GM23248 (cell line): Measurements from ENCODE around the gene YPEL4. TPM values are rescaled to one million over a fixed set of nuclear protein-coding genes. Genes with fewer than 3 reads are reported as not detected.

Experiments used
- DNase-seq: peaks from one replicate; pipeline ENCODE4 v3.0.0-alpha.2; 2015
- H2AFZ ChIP-seq: fragments of 200-600 bp; sonication (generic); 2 replicates; pipeline ENCODE4 v1.6.1; 2016; ENCODE audit warnings: antibody characterized with exemption
- H3F3A ChIP-seq: fragments of 200-600 bp; sonication (generic); 2 replicates; pipeline ENCODE4 v1.6.1; 2016; ENCODE audit warnings: mild to moderate bottlenecking, antibody characterized with exemption, mixed run types; ENCODE audit not compliant: insufficient read depth
- H3K27ac ChIP-seq: fragments of 200-600 bp; sonication (generic); 2 replicates; pipeline ENCODE4 v1.5.1; 2016; ENCODE audit warnings: mild to moderate bottlenecking
- H3K27me3 ChIP-seq: fragments of 200-600 bp; sonication (generic); replicated peaks from 2 replicates; pipeline ENCODE4 v1.6.1; 2016; ENCODE audit warnings: mild to moderate bottlenecking; ENCODE audit not compliant: insufficient read depth
- H3K36me3 ChIP-seq: fragments of 200-600 bp; sonication (generic); 2 replicates; pipeline ENCODE4 v1.6.1; 2016; ENCODE audit warnings: low read depth, mild to moderate bottlenecking
- H3K4me1 ChIP-seq: fragments of 200-600 bp; sonication (generic); 2 replicates; pipeline ENCODE4 v1.6.1; 2016; ENCODE audit warnings: mild to moderate bottlenecking; ENCODE audit not compliant: insufficient read depth
- H3K4me2 ChIP-seq: fragments of 200-600 bp; sonication (generic); one replicate; pipeline ENCODE4 v1.6.1; 2016; ENCODE audit warnings: mild to moderate bottlenecking; ENCODE audit not compliant: unreplicated experiment
- H3K4me3 ChIP-seq: fragments of 200-600 bp; sonication (generic); 2 replicates; pipeline ENCODE4 v1.5.1; 2016; ENCODE audit warnings: mild to moderate bottlenecking
- H3K79me2 ChIP-seq: fragments of 200-600 bp; sonication (generic); 2 replicates; pipeline ENCODE4 v1.6.1; 2016; ENCODE audit warnings: mild to moderate bottlenecking; ENCODE audit not compliant: insufficient read depth
- H3K9ac ChIP-seq: fragments of 200-600 bp; sonication (generic); 2 replicates; pipeline ENCODE4 v1.6.1; 2016; ENCODE audit warnings: mild to moderate bottlenecking
- H3K9me2 ChIP-seq: fragments of 200-600 bp; sonication (generic); 2 replicates; pipeline ENCODE4 v1.6.1; 2016; ENCODE audit warnings: mixed run types, mild to moderate bottlenecking, moderate library complexity; ENCODE audit not compliant: insufficient read depth
- H3K9me3 ChIP-seq: fragments of 200-600 bp; sonication (generic); one replicate; pipeline ENCODE4 v1.6.1; 2017; ENCODE audit warnings: low read depth
- H4K20me1 ChIP-seq: fragments of 200-600 bp; sonication (generic); 2 replicates; pipeline ENCODE4 v1.6.0; 2016; ENCODE audit not compliant: insufficient read depth
- EZH2 ChIP-seq: fragments of 200-600 bp; sonication (generic); IDR thresholded peaks from 2 replicates; pipeline ENCODE4 v1.6.1; 2018; ENCODE audit warnings: antibody characterized with exemption, mild to moderate bottlenecking; ENCODE audit not compliant: insufficient read depth, poor library complexity, severe bottlenecking
- EZH2phosphoT487 ChIP-seq: fragments of 200-600 bp; sonication (generic); IDR thresholded peaks from 2 replicates; pipeline ENCODE4 v1.6.1; 2018; ENCODE audit warnings: antibody characterized with exemption, moderate library complexity, mild to moderate bottlenecking, low read depth; ENCODE audit not compliant: insufficient read depth
- WGBS, 2 experiments: methylation state at CpG; one replicate each; pipeline ENCODE4 v1.1.6; 2015 to 2017; ENCODE audit warnings: low lambda C conversion rate in 2 of 2, low coverage in 1 of 2; ENCODE audit errors: missing lambda C conversion rate in 2 of 2; 5-methylcytosine and 5-hydroxymethylcytosine counted together
- in situ Hi-C: fragments of 300-500 bp; cut with MboI; formaldehyde crosslinking; loops from 2 replicates; pipeline ENCODE4 v1.15.0; 2020
- polyA plus RNA-seq: library from polyadenylated mRNA; unstranded; fragments of >200 nt; fragmentation: Nextera tagmentation; extraction: Ambion mirVana; gene quantifications from 2 replicates; pipeline ENCODE4 v1.2.1, GENCODE V29; 2016
- total RNA-seq: library from RNA; depleted of rRNA; stranded (reverse); fragments of >200 nt; shearing (Covaris generic); gene quantifications from 2 replicates; pipeline ENCODE4 v1.2.3, GENCODE V29; 2014

Gene YPEL4
- total and polyA plus RNA-seq, 2 experiments from 2014 or later, result 0.49 to 1.7 TPM

DNA sequence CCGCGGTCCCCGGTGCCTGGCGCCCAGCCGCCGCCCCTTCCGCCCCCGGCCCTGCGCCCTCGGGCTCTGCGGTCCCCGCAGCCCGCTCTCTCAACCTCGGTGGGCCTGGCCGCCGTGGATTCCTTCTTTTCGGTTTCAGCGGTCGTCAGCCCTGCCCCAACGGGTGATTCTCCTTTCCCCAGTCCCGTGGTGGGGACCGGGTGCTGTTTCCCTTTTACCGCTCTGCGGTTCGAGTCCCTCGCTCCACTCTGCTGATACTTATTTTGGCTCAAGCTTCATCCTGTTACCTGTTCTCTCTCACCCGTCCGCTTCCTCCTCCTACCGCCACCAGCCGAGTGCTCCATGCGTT, 18.7 kb upstream of the YPEL4 start:
- Histone ChIP-seq H3K27ac (peak overlapping the region; percentile 93), H2AFZ (peak overlapping the region; percentile 73)

DNA sequence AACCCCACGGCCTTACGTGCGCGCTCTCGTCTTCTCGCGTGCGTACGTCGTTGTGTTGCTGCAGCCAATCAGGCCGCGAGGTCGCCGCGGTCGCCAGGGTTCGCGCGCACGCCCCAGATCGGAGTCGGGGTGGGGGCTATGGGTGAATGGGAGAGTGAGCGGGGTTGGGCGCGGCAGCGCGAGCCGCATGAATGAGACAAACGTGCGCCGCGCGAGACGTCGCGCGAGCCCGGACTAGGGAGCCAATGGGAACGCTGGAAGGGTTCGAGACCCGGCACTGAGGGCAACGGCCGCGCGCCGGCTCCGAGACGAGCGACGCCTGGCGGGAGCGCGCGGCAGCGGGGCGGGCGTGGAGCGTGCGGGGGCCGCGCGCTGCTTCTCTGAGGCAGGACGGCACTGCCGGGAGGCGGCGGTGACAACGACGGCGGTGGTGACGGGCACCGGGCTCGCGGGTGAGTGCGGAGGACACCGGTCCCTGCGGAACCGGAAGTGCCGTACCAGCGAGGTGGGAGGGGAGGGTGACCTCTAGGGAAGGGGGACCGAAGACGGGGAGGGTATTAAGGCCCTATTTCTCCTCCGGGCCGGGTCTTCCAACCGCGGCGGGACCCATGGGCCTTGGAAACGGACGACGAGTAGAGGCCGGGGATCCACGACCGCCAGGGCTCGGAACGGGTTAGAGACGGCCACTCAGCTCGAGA, 18.2 kb upstream of the YPEL4 start, which contains the start of gene ZDHHC5:
ZDHHC5 (plus strand) TSS at position 379 of the 698 bp plus-strand sequence. CDS start 4,977 bp downstream, outside the sequence.
- peaks cover 18% of the 10 kb centered on the region for H3K4me1 ChIP-seq
- peak within 1 kb of the TSS; percentile 93 for H3K27ac ChIP-seq
- H3F3A ChIP-seq, result peaks cover 14% of the 10 kb centered on the region
- H2AFZ ChIP-seq, result peak within 1 kb of the TSS; percentile 92
- H3K4me2 ChIP-seq, result peak within 1 kb of the TSS; percentile 95
- no peaks in the 10 kb centered on the region for H3K27me3 ChIP-seq
- TF ChIP-seq EZH2phosphoT487, result no peak
- TF ChIP-seq EZH2, result no peak
- H4K20me1 ChIP-seq, result no peaks in the 10 kb centered on the region
- peaks cover 11% of the 10 kb centered on the region for H3K36me3 ChIP-seq
- peaks cover 48% of the 10 kb centered on the region for H3K79me2 ChIP-seq
- in situ Hi-C loops, result no loop called here
- H3K9ac ChIP-seq, result peak within 1 kb of the TSS; percentile 87
- 0 to 1% methylated on average over 40 to 74 of the region's 96 CpGs for WGBS, 2 experiments
- H3K9me2 ChIP-seq, result no peaks in the 10 kb centered on the region
- H3K4me3 ChIP-seq, result peak within 1 kb of the TSS; percentile 96
- DNase-seq, result peak; percentile 100
- no peaks in the 10 kb centered on the region for H3K9me3 ChIP-seq

More for the DNA sequence above, 18.7 kb upstream of the YPEL4 start:
- Histone ChIP-seq H3K4me1 (peaks cover 18% of the 10 kb centered on the region), H4K20me1 (no peaks in the 10 kb centered on the region), H3K4me3 (peak overlapping the region; percentile 96), H3K9ac (peak overlapping the region; percentile 87), H3F3A (peaks cover 14% of the 10 kb centered on the region), H3K9me3 (no peaks in the 10 kb centered on the region), H3K36me3 (peaks cover 16% of the 10 kb centered on the region), H3K79me2 (peaks cover 53% of the 10 kb centered on the region), H3K27me3 (no peaks in the 10 kb centered on the region), H3K4me2 (peak overlapping the region; percentile 95), H3K9me2 (no peaks in the 10 kb centered on the region)
- WGBS, 2 experiments, result 1 to 2% methylated on average over 22 to 28 of the region's 31 CpGs
- TF ChIP-seq EZH2 (no peak), EZH2phosphoT487 (no peak)
- in situ Hi-C loops, result no loop called here
- DNase-seq, result peak; percentile 60

DNA sequence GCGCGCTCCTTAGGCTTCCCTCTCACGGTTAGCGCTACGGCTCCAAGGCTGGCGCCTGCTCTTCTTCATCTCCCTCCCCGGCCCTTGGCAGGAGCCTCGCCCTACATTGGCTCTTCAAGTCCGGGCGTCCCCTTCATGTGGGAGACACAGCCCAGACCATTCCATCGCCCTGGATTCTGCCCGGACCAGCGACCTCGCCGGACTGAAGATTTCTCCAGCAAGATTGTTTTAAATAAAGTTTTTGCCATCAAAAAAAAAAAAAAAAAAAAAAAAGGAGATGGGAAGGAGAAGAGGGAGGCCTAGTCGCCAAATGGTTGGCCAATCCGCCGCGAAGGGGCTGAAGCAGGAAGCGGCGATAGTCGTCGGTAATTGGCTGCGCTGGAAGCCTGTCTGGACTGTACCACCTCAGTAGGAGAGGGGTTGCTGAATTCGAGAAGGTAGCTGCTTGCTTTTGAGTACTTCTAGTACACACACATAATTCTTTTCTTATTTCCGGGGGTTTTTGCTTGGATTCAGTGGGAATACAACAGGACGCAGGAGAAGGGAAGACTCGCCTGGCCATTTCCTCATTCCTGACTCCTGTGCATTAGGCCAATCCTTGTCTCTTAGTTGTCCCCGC, 17.5 kb upstream of the YPEL4 start:
- Histone ChIP-seq H3K4me2 (peak overlapping the region; percentile 78), H3K4me3 (peak overlapping the region; percentile 96), H3K9me2 (no peaks in the 10 kb centered on the region), H3K36me3 (peaks cover 9% of the 10 kb centered on the region), H3K9me3 (no peaks in the 10 kb centered on the region), H3F3A (peaks cover 14% of the 10 kb centered on the region), H3K79me2 (peaks cover 41% of the 10 kb centered on the region), H3K27ac (peak overlapping the region; percentile 93), H3K27me3 (no peaks in the 10 kb centered on the region), H4K20me1 (no peaks in the 10 kb centered on the region), H3K4me1 (peaks cover 18% of the 10 kb centered on the region), H2AFZ (peak overlapping the region; percentile 92), H3K9ac (peak overlapping the region; percentile 87)
- WGBS, 2 experiments, result 0 to 1% methylated on average over 29 of the region's 29 CpGs
- in situ Hi-C loops, result no loop called here
- peak; percentile 99 for DNase-seq
- TF ChIP-seq EZH2phosphoT487 (no peak), EZH2 (no peak)

DNA sequence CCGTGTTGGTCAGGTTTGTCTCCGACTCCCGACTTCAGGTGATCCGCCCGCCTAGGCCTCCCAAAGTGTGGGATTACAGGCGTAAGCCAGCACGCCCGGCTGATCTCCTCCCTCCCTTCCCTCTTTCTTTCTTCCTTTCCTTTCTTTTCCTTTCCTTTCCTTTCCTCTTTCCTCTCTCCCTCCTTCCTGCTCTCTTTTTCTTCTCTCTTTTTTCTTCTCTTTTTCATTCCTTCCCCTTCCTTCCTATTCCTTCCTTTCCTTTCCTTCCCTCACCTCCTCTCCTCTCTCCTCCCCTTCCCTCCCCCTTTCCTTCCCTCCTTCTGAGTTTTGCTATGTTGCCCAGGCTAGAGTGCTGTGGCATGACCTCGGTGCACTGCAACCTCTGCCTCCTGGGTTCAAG, 14.3 kb upstream of the YPEL4 start:
- DNase-seq, result no peak
- H3K4me3 ChIP-seq, result no peak overlapping the region
- H3K4me1 ChIP-seq, result peaks cover 7% of the 10 kb centered on the region; the same call in 1 of the 2 replicates
- no peak overlapping the region for H3K27ac ChIP-seq
- no peak overlapping the region for H3K4me2 ChIP-seq
- in situ Hi-C loops, result no loop called here
- 80 to 83% methylated on average over 8 to 9 of the region's 9 CpGs for WGBS, 2 experiments
- no peaks in the 10 kb centered on the region for H3K9me2 ChIP-seq
- peaks cover 40% of the 10 kb centered on the region for H3K79me2 ChIP-seq
- peaks cover 21% of the 10 kb centered on the region; the same call in 1 of the 2 replicates for H3K36me3 ChIP-seq
- TF ChIP-seq EZH2 (no peak), EZH2phosphoT487 (no peak)
- no peak overlapping the region for H3K9ac ChIP-seq
- no peaks in the 10 kb centered on the region for H4K20me1 ChIP-seq
- H3K9me3 ChIP-seq, result no peaks in the 10 kb centered on the region
- no peak overlapping the region for H2AFZ ChIP-seq
- H3F3A ChIP-seq, result peaks cover 14% of the 10 kb centered on the region
- H3K27me3 ChIP-seq, result no peaks in the 10 kb centered on the region
